HEK293T (cell line): Measurements from ENCODE around the gene SLC19A1.

Source experiments
- CTBP1 ChIP-seq: fragments of 450-650 bp; IDR thresholded peaks from 2 replicates; pipeline ENCODE4 v1.6.1; 2016; ENCODE audit warnings: borderline replicate concordance
- FOXA1 ChIP-seq: fragments of 450-650 bp; IDR thresholded peaks from 2 replicates; pipeline ENCODE4 v1.6.1; 2016; ENCODE audit warnings: mild to moderate bottlenecking
- HDGF ChIP-seq: fragments of 450-650 bp; IDR thresholded peaks from 2 replicates; pipeline ENCODE4 v1.6.1; 2017; ENCODE audit warnings: antibody characterized with exemption, borderline replicate concordance
- TARDBP ChIP-seq: fragments of 450-650 bp; IDR thresholded peaks from 2 replicates; pipeline ENCODE4 v1.6.1; 2016

DNA sequence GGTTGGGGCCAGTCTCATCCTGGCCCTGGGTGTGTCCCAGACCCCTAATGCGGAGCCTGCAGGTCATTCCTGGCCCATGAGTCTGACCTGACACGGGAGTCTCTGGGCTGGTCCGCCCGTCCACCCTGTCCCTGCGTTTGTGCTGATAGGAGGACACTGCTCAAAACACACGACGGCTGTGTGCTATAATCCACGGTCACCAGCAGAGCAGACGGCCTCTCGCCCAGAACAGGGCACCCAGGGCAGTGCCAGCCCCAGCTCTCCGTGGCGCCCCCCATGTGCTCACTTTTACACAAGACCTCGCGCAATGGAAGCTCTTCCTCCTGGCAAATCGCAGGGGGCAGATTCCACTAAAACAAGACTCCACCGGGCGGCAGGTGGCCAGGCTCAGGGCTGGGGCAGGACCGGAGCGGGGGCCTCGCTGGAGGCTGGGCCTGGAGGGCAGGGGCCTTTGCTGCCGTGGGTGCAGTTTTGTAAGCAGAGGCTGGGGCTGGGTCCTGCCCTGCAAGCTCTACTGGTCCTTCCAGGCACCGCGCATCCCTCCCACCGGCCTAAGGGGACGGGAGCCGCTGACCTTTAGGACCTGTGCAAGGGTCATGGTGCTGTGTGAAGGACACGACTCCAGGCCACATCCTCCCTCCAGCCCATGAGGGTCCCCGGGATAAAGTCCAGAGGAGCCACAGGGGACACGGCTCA, 10.6 kb upstream of the SLC19A1 start:
- no peak for TF ChIP-seq HDGF
- no peak for TF ChIP-seq TARDBP
- no peak for TF ChIP-seq CTBP1
- TF ChIP-seq FOXA1: no peak
